GM12878 (cell line): ENCODE measurements around the gene ST7. TPM values are rescaled to one million over a fixed set of nuclear protein-coding genes. Genes with fewer than 3 reads are reported as not detected.

Source experiments
- ATAC-seq: fragments of 200-7000 bp; cut with Tn5 transposase; 3 replicates; pipeline ENCODE4 v1.9.1; 2020; ENCODE audit warnings: mild to moderate bottlenecking, moderate library complexity
- BruUV-seq: library from RNA; stranded (reverse); fragments of 400-500 nt; replicated peaks from 2 replicates; lab custom pipeline; 2021; lab: Mats Ljungman, UMichigan
- CTCF ChIA-PET: fragments of 300-600 bp; sonication (Branson Sonifier 250); formaldehyde crosslinking; extraction: SDS; loops from one replicate; lab custom pipeline; 2021; ENCODE audit warnings: inconsistent platforms; lab: Yijun Ruan, JAX
- POLR2A ChIA-PET: fragments of 350-600 bp; formaldehyde crosslinking; extraction: SDS; loops from one replicate; lab custom pipeline; 2021; ENCODE audit warnings: inconsistent platforms; lab: Charles Lee
- RAD21 ChIA-PET: fragments of 300-600 bp; sonication (Branson Sonifier 250); formaldehyde crosslinking; loops from one replicate; lab custom pipeline; 2023; ENCODE audit warnings: antibody characterized with exemption; ENCODE audit not compliant: unreplicated experiment; lab: Charles Lee
- SMC1A ChIA-PET: fragments of 300-600 bp; sonication (Branson Sonifier 250); formaldehyde crosslinking; loops from one replicate; lab custom pipeline; 2023; ENCODE audit not compliant: unreplicated experiment, uncharacterized antibody; lab: Charles Lee
- DNase-seq: peaks from one replicate; pipeline ENCODE4 v3.0.0-alpha.2; 2011; ENCODE audit warnings: low read depth, low spot score
- FAIRE-seq: peaks from 3 replicates; lab custom pipeline; 2011; peaks lifted over from hg19 to GRCh38; lab: Jason Lieb, UNC
- H2AFZ ChIP-seq: 2 replicates; pipeline ENCODE4 v1.6.0; 2011; ENCODE audit warnings: low read depth, low read length, control low read depth; ENCODE audit not compliant: control insufficient read depth
- H3K27ac ChIP-seq: 2 replicates; pipeline ENCODE4 v1.5.1; 2011; ENCODE audit warnings: control low read depth; ENCODE audit not compliant: control insufficient read depth, insufficient read depth
- H3K27me3 ChIP-seq, 2 experiments: replicated peaks in 1 of 2; 2 replicates each; pipeline versions ENCODE4 v1.6.0 to v1.6.1; 2011; ENCODE audit warnings: low read length in 1 of 2; ENCODE audit not compliant: control insufficient read depth in 2 of 2, insufficient read depth in 2 of 2
- H3K36me3 ChIP-seq, 2 experiments: 2 replicates each; pipeline ENCODE4 v1.5.1; 2011; ENCODE audit warnings: low read length in 1 of 2; ENCODE audit not compliant: control insufficient read depth in 2 of 2, insufficient read depth in 2 of 2
- H3K4me1 ChIP-seq: 2 replicates; pipeline ENCODE4 v1.6.1; 2011; ENCODE audit warnings: mild to moderate bottlenecking, low read length, moderate library complexity, mixed read lengths; ENCODE audit not compliant: control insufficient read depth, insufficient read depth
- H3K4me2 ChIP-seq: 2 replicates; pipeline ENCODE4 v1.6.0; 2011; ENCODE audit warnings: control low read depth; ENCODE audit not compliant: control insufficient read depth, insufficient read depth
- H3K4me3 ChIP-seq: fragments of 200-600 bp; sonication (generic); 2 replicates; pipeline ENCODE4 v1.5.1; 2016
- H3K79me2 ChIP-seq: 2 replicates; pipeline ENCODE4 v1.6.0; 2011; ENCODE audit warnings: low read length; ENCODE audit not compliant: control insufficient read depth, insufficient read depth
- H3K9ac ChIP-seq: 2 replicates; pipeline ENCODE4 v1.8.0; 2011; ENCODE audit warnings: low read length, control low read depth, mixed read lengths; ENCODE audit not compliant: control insufficient read depth, insufficient read depth
- H3K9me3 ChIP-seq: replicated peaks from 3 replicates; pipeline ENCODE4 v1.5.1; 2011; ENCODE audit warnings: mild to moderate bottlenecking, low read length; ENCODE audit not compliant: control insufficient read depth, insufficient read depth
- H4K20me1 ChIP-seq: 2 replicates; pipeline ENCODE4 v1.6.0; 2011; ENCODE audit not compliant: control insufficient read depth, insufficient read depth
- CBX3 ChIP-seq: fragments of 200-600 bp; sonication (generic); IDR thresholded peaks from 2 replicates; pipeline ENCODE4 v1.6.1; 2016; ENCODE audit warnings: low read depth, borderline replicate concordance
- EGR1 ChIP-seq, 2 experiments: IDR thresholded peaks; 1 replicate in 1 of 2; 2 replicates in 1 of 2; pipeline ENCODE4 v1.6.1; 2011 to 2012; ENCODE audit warnings: low read depth in 2 of 2, low read length in 2 of 2, borderline replicate concordance in 1 of 2, mild to moderate bottlenecking in 1 of 2, moderate library complexity in 1 of 2
- FOXM1 ChIP-seq: IDR thresholded peaks from 2 replicates; pipeline ENCODE4 v1.6.1; 2012; ENCODE audit warnings: low read depth, mild to moderate bottlenecking, inconsistent platforms, low read length, moderate library complexity
- GABPA ChIP-seq: IDR thresholded peaks from 2 replicates; pipeline ENCODE4 v1.6.1; 2014; ENCODE audit warnings: antibody characterized with exemption, low read depth, mild to moderate bottlenecking, inconsistent platforms
- LARP7 ChIP-seq: fragments of 450-650 bp; IDR thresholded peaks from 2 replicates; pipeline ENCODE4 v1.6.1; 2017; ENCODE audit warnings: mild to moderate bottlenecking
- MTA2 ChIP-seq: fragments of 450-650 bp; IDR thresholded peaks from 2 replicates; pipeline ENCODE4 v1.6.1; 2016; ENCODE audit warnings: low read depth, mild to moderate bottlenecking, moderate library complexity
- NR2C2 ChIP-seq: IDR thresholded peaks from 2 replicates; pipeline ENCODE4 v1.6.1; 2011; ENCODE audit warnings: borderline replicate concordance, low read depth; ENCODE audit not compliant: control insufficient read depth, insufficient read length
- SIX5 ChIP-seq: IDR thresholded peaks from 2 replicates; pipeline ENCODE4 v1.6.1; 2011; ENCODE audit warnings: mild to moderate bottlenecking, low read depth, low read length, moderate library complexity; ENCODE audit not compliant: severe bottlenecking
- SMAD5 ChIP-seq: IDR thresholded peaks from 2 replicates; pipeline ENCODE4 v1.6.1; 2016; ENCODE audit warnings: antibody characterized with exemption, low read depth
- SMC3 ChIP-seq: IDR thresholded peaks from 2 replicates; pipeline ENCODE4 v1.6.1; 2011; ENCODE audit warnings: low read length, improper control_type of control experiment, borderline replicate concordance
- SREBF2 ChIP-seq: IDR thresholded peaks from 2 replicates; pipeline ENCODE4 v1.6.1; 2012; ENCODE audit warnings: mild to moderate bottlenecking, low read length
- SRF ChIP-seq, 2 experiments: IDR thresholded peaks; 2 replicates each; pipeline ENCODE4 v1.6.1; 2011; ENCODE audit warnings: low read depth in 2 of 2, low read length in 2 of 2, mild to moderate bottlenecking in 1 of 2, moderate library complexity in 1 of 2
- ZBED1 ChIP-seq: IDR thresholded peaks from 2 replicates; pipeline ENCODE4 v1.6.1; 2016; ENCODE audit warnings: borderline replicate concordance
- ZZZ3 ChIP-seq: IDR thresholded peaks from 2 replicates; pipeline ENCODE4 v1.6.1; 2011; ENCODE audit warnings: low read depth; ENCODE audit not compliant: control insufficient read depth, insufficient read length
- WGBS: methylation state at CpG from one replicate; pipeline ENCODE4 v1.1.6; 2016; ENCODE audit warnings: low lambda C conversion rate; ENCODE audit not compliant: insufficient replicate concordance, insufficient coverage; ENCODE audit errors: missing lambda C conversion rate; 5-methylcytosine and 5-hydroxymethylcytosine counted together
- in situ Hi-C: fragments of 300-500 bp; cut with MboI; formaldehyde crosslinking; loops from 9 replicates; pipeline ENCODE4 v1.14.3; 2018; ENCODE audit warnings: mixed read lengths
- intact Hi-C: fragments of 100-400 bp; cut with micrococcal nuclease; formaldehyde crosslinking; loops from one replicate; pipeline ENCODE4 v1.14.2; 2022; ENCODE audit not compliant: unreplicated experiment
- polyA plus RNA-seq, 11 experiments: library from polyadenylated mRNA; depleted of rRNA in 4 of 11; unstranded in 6 of 11; stranded (reverse) in 5 of 11; fragments of >200 nt; fragmentation: Nextera tagmentation in 4 of 11; fragmentation: Illumina TruSeq in 1 of 11; extraction: Ambion mirVana in 4 of 11; extraction: Trizol in 1 of 11; gene quantifications; 1 replicate in 1 of 11; 2 replicates in 10 of 11; pipeline versions ENCODE4 v1.2.1 to v1.2.3, GENCODE V29; 2011 to 2016; ENCODE audit warnings: inconsistent platforms in 2 of 11, missing spikeins in 2 of 11, low read depth in 1 of 11
- total RNA-seq, 4 experiments: library from RNA; depleted of rRNA in 3 of 4; stranded (reverse); fragments of >200 nt in 3 of 4; fragmentation: Illumina TruSeq in 1 of 4; extraction: Trizol in 1 of 4; gene quantifications; 2 replicates each; pipeline versions ENCODE4 v1.2.1 to v1.2.3, GENCODE V29; 2013 to 2021
- TF ChIP-seq, protein P1 (sequence below): fragments of 450-650 bp; IDR thresholded peaks from 2 replicates; pipeline ENCODE4 v1.6.1; 2018; ENCODE audit warnings: borderline replicate concordance, mild to moderate bottlenecking; ENCODE audit not compliant: partially characterized antibody
- TF ChIP-seq, protein P2 (sequence below), 3 experiments: IDR thresholded peaks in 2 of 3; conservative IDR thresholded peaks in 1 of 3; 2 replicates each; pipeline ENCODE4 v1.5.1; 2011; ENCODE audit warnings: low read depth in 3 of 3, low read length in 3 of 3, mild to moderate bottlenecking in 3 of 3, control low read depth in 2 of 3, moderate library complexity in 2 of 3, inconsistent platforms in 1 of 3, mixed read lengths in 1 of 3; ENCODE audit not compliant: control insufficient read depth in 2 of 3, insufficient read depth in 1 of 3; ENCODE audit errors: extremely low read depth in 1 of 3
- TF ChIP-seq, protein P3 (sequence below): fragments of 450-650 bp; IDR thresholded peaks from 2 replicates; pipeline ENCODE4 v1.6.1; 2014; ENCODE audit warnings: mild to moderate bottlenecking

The ST7 gene
- total and polyA plus RNA-seq, 10 of the 15 experiments (the other 5 are each of a cell fraction or from before 2014, with no cell fraction given) = 27.7 to 76.4 (median 53.6) TPM

- intact Hi-C loops = no loop called here
- no peak for DNase-seq
- Histone ChIP-seq H3K79me2 (peaks cover 18% of the 10 kb centered on the region), H3K27ac (no peak overlapping the region), H3K9me3 (peaks cover 20% of the 10 kb centered on the region; the same call in 2 of the 3 replicates), H3K4me3 (no peak overlapping the region), H3K9ac (no peak overlapping the region), H2AFZ (no peak overlapping the region), H3K27me3 (no peaks in the 10 kb centered on the region), H3K36me3 (no peaks in the 10 kb centered on the region), H4K20me1 (no peaks in the 10 kb centered on the region), H3K4me1 (peaks cover 12% of the 10 kb centered on the region), H3K4me2 (no peak overlapping the region)
- ChIA-PET SMC1A (interaction anchor here (0.9 to 8.0 kb wide), 8 partner anchors 9 to 130 kb away, joined by 3 to 527 read pairs (median 4); no protein-coding TSS in a partner anchor), POLR2A (interaction anchor here (1.2 kb wide), 1 partner anchor 21 kb away, joined by 4 read pairs; no protein-coding TSS in a partner anchor), RAD21 (interaction anchor here (3.4 to 8.0 kb wide), 2 partner anchors 19 to 129 kb away, joined by 112 to 379 read pairs; no protein-coding TSS in a partner anchor), CTCF (interaction anchor here (1.2 to 17.1 kb wide), 6 partner anchors 8 to 129 kb away, joined by 5 to 827 read pairs (median 71); no protein-coding TSS in a partner anchor)
- in situ Hi-C loops = no loop called here
- no TSS peak for BruUV-seq
- 81% methylated on average over 3 of the region's 3 CpGs for WGBS
- no peak for FAIRE-seq
- ATAC-seq = no peak
- TF ChIP-seq, protein P1, sequence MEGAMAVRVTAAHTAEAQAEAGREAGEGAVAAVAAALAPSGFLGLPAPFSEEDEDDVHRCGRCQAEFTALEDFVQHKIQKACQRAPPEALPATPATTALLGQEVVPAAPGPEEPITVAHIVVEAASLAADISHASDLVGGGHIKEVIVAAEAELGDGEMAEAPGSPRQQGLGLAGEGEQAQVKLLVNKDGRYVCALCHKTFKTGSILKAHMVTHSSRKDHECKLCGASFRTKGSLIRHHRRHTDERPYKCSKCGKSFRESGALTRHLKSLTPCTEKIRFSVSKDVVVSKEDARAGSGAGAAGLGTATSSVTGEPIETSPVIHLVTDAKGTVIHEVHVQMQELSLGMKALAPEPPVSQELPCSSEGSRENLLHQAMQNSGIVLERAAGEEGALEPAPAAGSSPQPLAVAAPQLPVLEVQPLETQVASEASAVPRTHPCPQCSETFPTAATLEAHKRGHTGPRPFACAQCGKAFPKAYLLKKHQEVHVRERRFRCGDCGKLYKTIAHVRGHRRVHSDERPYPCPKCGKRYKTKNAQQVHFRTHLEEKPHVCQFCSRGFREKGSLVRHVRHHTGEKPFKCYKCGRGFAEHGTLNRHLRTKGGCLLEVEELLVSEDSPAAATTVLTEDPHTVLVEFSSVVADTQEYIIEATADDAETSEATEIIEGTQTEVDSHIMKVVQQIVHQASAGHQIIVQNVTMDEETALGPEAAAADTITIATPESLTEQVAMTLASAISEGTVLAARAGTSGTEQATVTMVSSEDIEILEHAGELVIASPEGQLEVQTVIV = no peak
- TF ChIP-seq CBX3 (no peak), SRF (IDR thresholded peaks at IDR 0.05; ENCODE audit: low read depth in 2 of 2, low read length in 2 of 2) (no peak), GABPA (no peak), FOXM1 (no peak), ZBED1 (no peak), NR2C2 (no peak), EGR1 (IDR thresholded peaks at IDR 0.05; ENCODE audit: borderline replicate concordance in 1 of 2, low read depth in 2 of 2, low read length in 2 of 2) (no peak), MTA2 (no peak), SREBF2 (no peak), LARP7 (no peak), ZZZ3 (no peak), SIX5 (no peak), SMAD5 (no peak), SMC3 (no peak)
- TF ChIP-seq, protein P2, sequence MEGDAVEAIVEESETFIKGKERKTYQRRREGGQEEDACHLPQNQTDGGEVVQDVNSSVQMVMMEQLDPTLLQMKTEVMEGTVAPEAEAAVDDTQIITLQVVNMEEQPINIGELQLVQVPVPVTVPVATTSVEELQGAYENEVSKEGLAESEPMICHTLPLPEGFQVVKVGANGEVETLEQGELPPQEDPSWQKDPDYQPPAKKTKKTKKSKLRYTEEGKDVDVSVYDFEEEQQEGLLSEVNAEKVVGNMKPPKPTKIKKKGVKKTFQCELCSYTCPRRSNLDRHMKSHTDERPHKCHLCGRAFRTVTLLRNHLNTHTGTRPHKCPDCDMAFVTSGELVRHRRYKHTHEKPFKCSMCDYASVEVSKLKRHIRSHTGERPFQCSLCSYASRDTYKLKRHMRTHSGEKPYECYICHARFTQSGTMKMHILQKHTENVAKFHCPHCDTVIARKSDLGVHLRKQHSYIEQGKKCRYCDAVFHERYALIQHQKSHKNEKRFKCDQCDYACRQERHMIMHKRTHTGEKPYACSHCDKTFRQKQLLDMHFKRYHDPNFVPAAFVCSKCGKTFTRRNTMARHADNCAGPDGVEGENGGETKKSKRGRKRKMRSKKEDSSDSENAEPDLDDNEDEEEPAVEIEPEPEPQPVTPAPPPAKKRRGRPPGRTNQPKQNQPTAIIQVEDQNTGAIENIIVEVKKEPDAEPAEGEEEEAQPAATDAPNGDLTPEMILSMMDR (IDR thresholded peaks at IDR 0.05 in 2 of 3, conservative IDR thresholded peaks at IDR 0.05 in 1 of 3; ENCODE audit: control insufficient read depth in 2 of 3, extremely low read depth in 1 of 3, insufficient read depth in 1 of 3, low read depth in 3 of 3, low read length in 3 of 3) = no peak
- TF ChIP-seq, protein P3, sequence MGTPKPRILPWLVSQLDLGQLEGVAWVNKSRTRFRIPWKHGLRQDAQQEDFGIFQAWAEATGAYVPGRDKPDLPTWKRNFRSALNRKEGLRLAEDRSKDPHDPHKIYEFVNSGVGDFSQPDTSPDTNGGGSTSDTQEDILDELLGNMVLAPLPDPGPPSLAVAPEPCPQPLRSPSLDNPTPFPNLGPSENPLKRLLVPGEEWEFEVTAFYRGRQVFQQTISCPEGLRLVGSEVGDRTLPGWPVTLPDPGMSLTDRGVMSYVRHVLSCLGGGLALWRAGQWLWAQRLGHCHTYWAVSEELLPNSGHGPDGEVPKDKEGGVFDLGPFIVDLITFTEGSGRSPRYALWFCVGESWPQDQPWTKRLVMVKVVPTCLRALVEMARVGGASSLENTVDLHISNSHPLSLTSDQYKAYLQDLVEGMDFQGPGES = no peak
Observed at GRCh38 chr7:116991233-116991632, 37.9 kb downstream of the ST7 start.
